Measurements from ENCODE around the gene SMAD3. TPM values are rescaled to one million over a fixed set of nuclear protein-coding genes. Genes with fewer than 3 reads are reported as not detected.

Gene SMAD3
- total RNA-seq, 6 experiments from 2014 or later = 9.2 to 34.0 (median 14.4) TPM

GRCh38 chr15:67091980-67092677, 26.7 kb downstream of the SMAD3 start:
- ATAC-seq (no peak), DNase-seq (no peak)
- TF ChIP-seq POLR2A (IDR thresholded peaks at IDR 0.05) (no peak), CTCF (IDR thresholded peaks at IDR 0.05) (no peak)
- 75% methylated on average over 5 of the region's 7 CpGs for WGBS (ENCODE audit: insufficient coverage, low coverage, low lambda C conversion rate, missing lambda C conversion rate)
- H3K4me1 ChIP-seq = peaks cover 0 to 5% (median 2%) of the 10 kb centered on the region in 4 donors
- peaks cover 0 to 5% (median 0%) of the 10 kb centered on the region in 4 donors for H3K36me3 ChIP-seq
- intact Hi-C loops (cut with DNase I) = no loop called here
- no peaks in the 10 kb centered on the region for H3K27me3 ChIP-seq
- no peaks in the 10 kb centered on the region for H3K9me3 ChIP-seq
- no peak overlapping the region for H3K4me3 ChIP-seq
- no peak overlapping the region for H3K27ac ChIP-seq

GRCh38 chr15:67092752-67093503, 27.5 kb downstream of the SMAD3 start:
- Histone ChIP-seq H3K27me3 (no peaks in the 10 kb centered on the region), H3K4me1 (peaks cover 0 to 5% (median 2%) of the 10 kb centered on the region in 4 donors), H3K36me3 (peaks cover 0 to 5% (median 0%) of the 10 kb centered on the region in 4 donors), H3K4me3 (no peak overlapping the region), H3K27ac (no peak overlapping the region), H3K9me3 (no peaks in the 10 kb centered on the region)
- DNase-seq (no peak), ATAC-seq (no peak)
- intact Hi-C loops (cut with DNase I) = no loop called here
- TF ChIP-seq POLR2A (IDR thresholded peaks at IDR 0.05) = no peak
- WGBS (ENCODE audit: insufficient coverage, low coverage, low lambda C conversion rate, missing lambda C conversion rate) = 95% methylated on average over 4 of the region's 9 CpGs

DNA sequence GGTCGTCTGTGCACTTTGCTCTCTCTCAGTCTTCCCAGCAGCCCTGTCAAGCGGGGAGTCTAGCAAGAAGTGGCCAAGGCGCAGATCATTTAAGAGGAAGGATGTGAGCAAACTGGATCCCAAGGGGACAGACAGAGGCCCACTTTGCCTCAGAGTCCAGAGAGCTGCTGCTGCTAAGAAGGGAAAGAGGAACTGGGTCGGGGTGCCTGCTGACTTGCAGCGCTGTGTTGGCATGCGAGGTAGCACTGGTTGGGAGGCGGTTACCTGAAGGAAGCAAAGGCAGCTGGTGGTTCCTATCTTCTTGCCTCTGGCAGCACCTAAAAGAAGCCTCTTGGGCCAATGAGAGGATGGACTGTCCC, 28.1 kb downstream of the SMAD3 start:
- TF ChIP-seq CTCF (IDR thresholded peaks at IDR 0.05) = no peak
- WGBS (ENCODE audit: insufficient coverage, low coverage, low lambda C conversion rate, missing lambda C conversion rate) = 38% methylated on average over 2 of the region's 7 CpGs
- H3K36me3 ChIP-seq = peaks cover 0 to 5% (median 0%) of the 10 kb centered on the region in 4 donors
- H3K9me3 ChIP-seq = no peaks in the 10 kb centered on the region
- no peak overlapping the region for H3K27ac ChIP-seq
- H3K4me3 ChIP-seq = no peak overlapping the region
- no peaks in the 10 kb centered on the region for H3K27me3 ChIP-seq
- intact Hi-C loops (cut with DNase I) = no loop called here
- DNase-seq (no peak), ATAC-seq (peak in 3 of 4 donors; percentile 16 to 45 (median 24))
- peaks cover 0 to 10% (median 4%) of the 10 kb centered on the region in 4 donors for H3K4me1 ChIP-seq

- Histone ChIP-seq H3K27me3 (no peaks in the 10 kb centered on the region), H3K9me3 (no peaks in the 10 kb centered on the region), H3K27ac (no peak overlapping the region), H3K4me1 (peaks cover 0 to 18% (median 8%) of the 10 kb centered on the region in 4 donors), H3K4me3 (no peak overlapping the region), H3K36me3 (peaks cover 0 to 5% (median 0%) of the 10 kb centered on the region in 4 donors)
- no peak for ATAC-seq
- intact Hi-C loops (cut with DNase I) = no loop called here
- TF ChIP-seq POLR2A (IDR thresholded peaks at IDR 0.05) (no peak), CTCF (IDR thresholded peaks at IDR 0.05) (no peak)
- 80% methylated on average over 5 of the region's 15 CpGs for WGBS (ENCODE audit: insufficient coverage, low coverage, low lambda C conversion rate, missing lambda C conversion rate)
- no peak for DNase-seq
Observed at GRCh38 chr15:67094001-67094826, 28.8 kb downstream of the SMAD3 start.
